PC-9 (cell line): ENCODE measurements around the gene DRD4. TPM values are rescaled to one million over a fixed set of nuclear protein-coding genes. Genes with fewer than 3 reads are reported as not detected.

Experiments used
- BruUV-seq: library from RNA; stranded (reverse); fragments of 400-500 nt; replicated peaks from 2 replicates; lab custom pipeline; 2021; lab: Mats Ljungman, UMichigan
- CTCF ChIA-PET: fragments of 300-600 bp; sonication (Branson Sonifier 250); formaldehyde crosslinking; loops from one replicate; lab custom pipeline; 2022; ENCODE audit warnings: antibody characterized with exemption; lab: Charles Lee
- POLR2A ChIA-PET: fragments of 300-600 bp; sonication (Branson Sonifier 250); formaldehyde crosslinking; loops from one replicate; lab custom pipeline; 2022; ENCODE audit warnings: antibody characterized with exemption; ENCODE audit not compliant: unreplicated experiment; lab: Charles Lee
- DNase-seq, 2 experiments: peaks; one replicate each; pipeline versions ENCODE4 v3.0.0 to v3.0.0-alpha.2; 2015 to 2022; ENCODE audit warnings: mixed read lengths in 1 of 2
- H2AFZ ChIP-seq: fragments of 200-600 bp; sonication (generic); 2 replicates; pipeline ENCODE4 v1.8.1; 2017; ENCODE audit warnings: antibody characterized with exemption
- H3F3A ChIP-seq: fragments of 200-600 bp; sonication (generic); 2 replicates; pipeline ENCODE4 v1.8.1; 2017; ENCODE audit warnings: antibody characterized with exemption, mild to moderate bottlenecking, low read depth; ENCODE audit not compliant: insufficient read depth
- H3K27ac ChIP-seq: fragments of 200-600 bp; sonication (generic); 2 replicates; pipeline ENCODE4 v1.6.1; 2016; ENCODE audit warnings: mixed run types
- H3K27me3 ChIP-seq: fragments of 200-600 bp; sonication (generic); 2 replicates; pipeline ENCODE4 v1.6.1; 2016; ENCODE audit warnings: low read depth, mixed run types; ENCODE audit not compliant: insufficient read depth
- H3K36me3 ChIP-seq: fragments of 200-600 bp; sonication (generic); 2 replicates; pipeline ENCODE4 v1.6.1; 2016; ENCODE audit warnings: low read depth, mixed run types
- H3K4me1 ChIP-seq: fragments of 200-600 bp; sonication (generic); replicated peaks from 2 replicates; pipeline ENCODE4 v1.6.1; 2016; ENCODE audit warnings: mixed run types; ENCODE audit not compliant: insufficient read depth
- H3K4me2 ChIP-seq: fragments of 200-600 bp; sonication (generic); 2 replicates; pipeline ENCODE4 v1.6.1; 2017; ENCODE audit warnings: mixed run types
- H3K4me3 ChIP-seq: fragments of 200-600 bp; sonication (generic); 2 replicates; pipeline ENCODE4 v1.6.1; 2016; ENCODE audit warnings: mixed run types
- H3K79me2 ChIP-seq: fragments of 200-600 bp; sonication (generic); 2 replicates; pipeline ENCODE4 v1.6.1; 2017; ENCODE audit warnings: low read depth, mixed run types
- H3K9me2 ChIP-seq: fragments of 200-600 bp; sonication (generic); 2 replicates; pipeline ENCODE4 v1.8.1; 2017; ENCODE audit warnings: mild to moderate bottlenecking; ENCODE audit not compliant: insufficient read depth
- H3K9me3 ChIP-seq: fragments of 200-600 bp; sonication (generic); 2 replicates; pipeline ENCODE4 v1.8.1; 2016; ENCODE audit warnings: low read depth; ENCODE audit not compliant: insufficient read depth
- H4K20me1 ChIP-seq: fragments of 200-600 bp; sonication (generic); 2 replicates; pipeline ENCODE4 v1.8.1; 2017; ENCODE audit not compliant: insufficient read depth
- EZH2 ChIP-seq: fragments of 200-600 bp; sonication (generic); IDR thresholded peaks from 2 replicates; pipeline ENCODE4 v1.8.0; 2017; ENCODE audit warnings: antibody characterized with exemption, low read depth
- intact Hi-C: fragments of 100-400 bp; cut with micrococcal nuclease; formaldehyde crosslinking; loops from one replicate; pipeline ENCODE4 v1.10.0; 2022; ENCODE audit not compliant: unreplicated experiment
- total RNA-seq: library from RNA; stranded (reverse); gene quantifications from 2 replicates; pipeline ENCODE4 v1.2.3, GENCODE V29; 2021
- TF ChIP-seq, protein P1 (sequence below): fragments of 200-600 bp; sonication (generic); conservative IDR thresholded peaks from 2 replicates; pipeline ENCODE4 v1.6.1; 2017; ENCODE audit warnings: mixed run types, antibody characterized with exemption, mild to moderate bottlenecking, moderate library complexity

Gene DRD4
- total RNA-seq, 1 experiment from 2014 or later, result 0.35 TPM

DNA sequence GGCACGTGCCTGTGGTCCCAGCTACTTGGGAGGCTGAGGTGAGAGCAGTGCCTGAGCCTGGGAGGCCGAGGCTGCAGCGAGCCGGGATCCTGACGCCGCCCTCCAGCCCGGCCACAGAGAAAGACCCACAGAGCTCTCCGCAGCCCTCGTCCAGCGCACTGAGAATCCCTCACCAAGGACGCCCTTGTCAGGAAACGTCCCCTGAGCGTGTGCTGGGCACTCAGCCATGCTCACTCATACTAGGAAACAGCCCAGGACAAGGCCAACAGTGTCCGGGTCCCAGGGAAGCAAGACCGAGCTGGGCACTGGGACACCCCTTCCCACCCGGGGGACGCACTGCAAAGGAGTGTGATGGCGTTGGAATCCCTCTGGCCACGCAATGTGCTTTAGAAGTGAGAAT is 43.4 kb downstream of the DRD4 start:
- no peaks in the 10 kb centered on the region for H4K20me1 ChIP-seq
- BruUV-seq, result no TSS peak
- DNase-seq, result no peak
- H3K27me3 ChIP-seq, result no peaks in the 10 kb centered on the region
- no peak overlapping the region for H3K4me2 ChIP-seq
- CTCF ChIA-PET, result interaction anchor here (0.6 kb wide), 1 partner anchor 62 kb away, joined by 3 read pairs; no protein-coding TSS in a partner anchor
- intact Hi-C loops, result no loop called here
- H3K9me2 ChIP-seq, result no peaks in the 10 kb centered on the region
- H3F3A ChIP-seq, result no peaks in the 10 kb centered on the region
- H2AFZ ChIP-seq, result no peak overlapping the region
- POLR2A ChIA-PET, result no interaction called here
- no peaks in the 10 kb centered on the region for H3K9me3 ChIP-seq
- H3K79me2 ChIP-seq, result no peaks in the 10 kb centered on the region
- TF ChIP-seq EZH2, result no peak
- TF ChIP-seq, protein P1, sequence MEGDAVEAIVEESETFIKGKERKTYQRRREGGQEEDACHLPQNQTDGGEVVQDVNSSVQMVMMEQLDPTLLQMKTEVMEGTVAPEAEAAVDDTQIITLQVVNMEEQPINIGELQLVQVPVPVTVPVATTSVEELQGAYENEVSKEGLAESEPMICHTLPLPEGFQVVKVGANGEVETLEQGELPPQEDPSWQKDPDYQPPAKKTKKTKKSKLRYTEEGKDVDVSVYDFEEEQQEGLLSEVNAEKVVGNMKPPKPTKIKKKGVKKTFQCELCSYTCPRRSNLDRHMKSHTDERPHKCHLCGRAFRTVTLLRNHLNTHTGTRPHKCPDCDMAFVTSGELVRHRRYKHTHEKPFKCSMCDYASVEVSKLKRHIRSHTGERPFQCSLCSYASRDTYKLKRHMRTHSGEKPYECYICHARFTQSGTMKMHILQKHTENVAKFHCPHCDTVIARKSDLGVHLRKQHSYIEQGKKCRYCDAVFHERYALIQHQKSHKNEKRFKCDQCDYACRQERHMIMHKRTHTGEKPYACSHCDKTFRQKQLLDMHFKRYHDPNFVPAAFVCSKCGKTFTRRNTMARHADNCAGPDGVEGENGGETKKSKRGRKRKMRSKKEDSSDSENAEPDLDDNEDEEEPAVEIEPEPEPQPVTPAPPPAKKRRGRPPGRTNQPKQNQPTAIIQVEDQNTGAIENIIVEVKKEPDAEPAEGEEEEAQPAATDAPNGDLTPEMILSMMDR, result no peak
- H3K4me3 ChIP-seq, result no peak overlapping the region
- H3K36me3 ChIP-seq, result no peaks in the 10 kb centered on the region
- H3K27ac ChIP-seq, result no peak overlapping the region
- no peaks in the 10 kb centered on the region for H3K4me1 ChIP-seq

DNA sequence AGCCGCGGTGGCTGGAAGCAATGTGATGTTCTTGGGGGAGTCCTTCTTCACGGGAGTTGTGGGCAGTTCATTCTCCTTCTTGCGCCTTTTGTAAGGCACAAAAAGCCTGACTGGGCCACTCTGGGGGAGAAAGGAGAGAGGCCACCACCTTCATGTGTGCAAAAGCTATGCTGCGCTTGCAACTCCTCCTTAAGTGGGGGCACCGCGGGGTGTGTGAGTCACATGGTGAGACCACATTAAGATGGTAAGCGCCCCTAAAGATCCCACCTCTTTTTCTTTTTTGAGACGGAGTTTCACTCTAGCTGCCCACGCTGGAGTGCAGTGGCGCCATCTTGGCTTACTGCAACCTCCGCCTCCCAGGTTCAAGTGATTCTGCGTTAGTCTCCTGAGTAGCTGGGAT is 43.9 kb downstream of the DRD4 start:
- BruUV-seq, result no TSS peak
- H4K20me1 ChIP-seq, result no peaks in the 10 kb centered on the region
- no peaks in the 10 kb centered on the region for H3K79me2 ChIP-seq
- no peak overlapping the region for H3K4me2 ChIP-seq
- H3K4me3 ChIP-seq, result no peak overlapping the region
- no peak for DNase-seq
- H3K27ac ChIP-seq, result no peak overlapping the region
- intact Hi-C loops, result no loop called here
- TF ChIP-seq EZH2, result no peak
- TF ChIP-seq, protein P1, result no peak
- no peaks in the 10 kb centered on the region for H3K9me2 ChIP-seq
- H3K9me3 ChIP-seq, result no peaks in the 10 kb centered on the region
- H3F3A ChIP-seq, result no peaks in the 10 kb centered on the region
- POLR2A ChIA-PET, result no interaction called here
- no peak overlapping the region for H2AFZ ChIP-seq
- CTCF ChIA-PET, result no interaction called here
- H3K4me1 ChIP-seq, result no peaks in the 10 kb centered on the region
- no peaks in the 10 kb centered on the region for H3K27me3 ChIP-seq
- no peaks in the 10 kb centered on the region for H3K36me3 ChIP-seq

GRCh38 chr11:686451-687243 is 49.6 kb downstream of the DRD4 start:
- ChIA-PET POLR2A (no interaction called here), CTCF (no interaction called here)
- intact Hi-C loops, result no loop called here
- DNase-seq, result no peak
- TF ChIP-seq EZH2, result no peak
- TF ChIP-seq, protein P1, result no peak
- no peak overlapping the region for H3K4me2 ChIP-seq
- no peak overlapping the region for H3K4me3 ChIP-seq
- no peaks in the 10 kb centered on the region for H3K36me3 ChIP-seq
- H3K9me2 ChIP-seq, result no peaks in the 10 kb centered on the region
- BruUV-seq, result no TSS peak
- no peaks in the 10 kb centered on the region for H3K27me3 ChIP-seq
- H3K9me3 ChIP-seq, result no peaks in the 10 kb centered on the region
- H3F3A ChIP-seq, result no peaks in the 10 kb centered on the region
- peaks cover 8% of the 10 kb centered on the region for H3K79me2 ChIP-seq
- H4K20me1 ChIP-seq, result peaks cover under 1% of the 10 kb centered on the region; the same call in 1 of the 2 replicates
- H3K4me1 ChIP-seq, result no peaks in the 10 kb centered on the region
- H3K27ac ChIP-seq, result no peak overlapping the region
- no peak overlapping the region for H2AFZ ChIP-seq
